ENCODE results near the gene YWHAG. TPM values are rescaled to one million over a fixed set of nuclear protein-coding genes. Genes with fewer than 3 reads are reported as not detected.

The YWHAG gene
- total and polyA plus RNA-seq, 2 experiments from 2014 or later, result 82.2 to 179 TPM

DNA sequence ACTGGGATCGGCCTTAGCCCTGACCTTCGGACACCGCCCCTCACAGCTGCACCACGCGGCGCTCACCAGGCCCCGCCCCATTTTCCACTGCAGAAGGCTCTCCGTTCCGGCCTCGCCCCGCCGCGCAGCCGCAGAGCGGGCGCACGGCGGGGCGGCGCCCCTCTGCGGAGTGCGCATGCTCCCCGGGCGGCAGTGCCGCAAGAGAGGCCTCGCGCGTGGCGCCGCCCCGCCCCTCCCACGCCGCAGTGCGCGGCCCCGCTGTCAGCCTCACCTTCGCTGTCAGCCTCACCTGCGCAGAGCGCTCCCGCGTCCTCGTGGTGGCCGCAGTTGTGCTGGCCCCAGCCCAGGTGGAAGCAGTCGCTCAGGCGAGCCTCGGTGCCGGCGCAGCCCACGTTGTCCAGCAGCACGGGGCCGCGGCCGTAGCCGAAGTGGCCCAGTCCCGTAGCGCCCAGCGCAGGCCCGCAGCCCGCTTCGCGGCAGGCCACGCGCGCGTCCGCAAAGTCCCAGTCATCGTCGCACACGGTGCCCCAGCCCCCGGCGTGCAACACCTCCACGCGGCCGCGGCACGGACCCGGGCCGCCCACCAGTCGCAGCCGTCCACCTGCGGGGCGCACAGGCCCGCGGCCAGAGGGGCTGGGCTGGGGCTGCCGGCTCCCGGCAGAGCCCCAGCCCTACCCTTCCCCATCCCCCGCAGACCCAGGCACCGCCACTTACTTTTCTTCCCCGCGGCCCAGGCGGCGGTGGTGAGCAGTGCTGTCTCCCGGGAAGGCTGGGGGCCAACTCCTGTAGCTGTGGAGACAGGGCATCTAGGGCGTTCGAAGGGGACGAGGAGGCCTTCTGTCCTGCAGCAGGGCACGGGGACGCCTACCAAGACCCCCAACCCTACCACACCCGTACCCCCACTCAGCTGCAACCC is 34.6 kb upstream of the YWHAG start:
- no peaks in the 10 kb centered on the region for H3K36me3 ChIP-seq (ENCODE audit: insufficient read depth)
- TF ChIP-seq, protein P1, sequence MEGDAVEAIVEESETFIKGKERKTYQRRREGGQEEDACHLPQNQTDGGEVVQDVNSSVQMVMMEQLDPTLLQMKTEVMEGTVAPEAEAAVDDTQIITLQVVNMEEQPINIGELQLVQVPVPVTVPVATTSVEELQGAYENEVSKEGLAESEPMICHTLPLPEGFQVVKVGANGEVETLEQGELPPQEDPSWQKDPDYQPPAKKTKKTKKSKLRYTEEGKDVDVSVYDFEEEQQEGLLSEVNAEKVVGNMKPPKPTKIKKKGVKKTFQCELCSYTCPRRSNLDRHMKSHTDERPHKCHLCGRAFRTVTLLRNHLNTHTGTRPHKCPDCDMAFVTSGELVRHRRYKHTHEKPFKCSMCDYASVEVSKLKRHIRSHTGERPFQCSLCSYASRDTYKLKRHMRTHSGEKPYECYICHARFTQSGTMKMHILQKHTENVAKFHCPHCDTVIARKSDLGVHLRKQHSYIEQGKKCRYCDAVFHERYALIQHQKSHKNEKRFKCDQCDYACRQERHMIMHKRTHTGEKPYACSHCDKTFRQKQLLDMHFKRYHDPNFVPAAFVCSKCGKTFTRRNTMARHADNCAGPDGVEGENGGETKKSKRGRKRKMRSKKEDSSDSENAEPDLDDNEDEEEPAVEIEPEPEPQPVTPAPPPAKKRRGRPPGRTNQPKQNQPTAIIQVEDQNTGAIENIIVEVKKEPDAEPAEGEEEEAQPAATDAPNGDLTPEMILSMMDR (conservative IDR thresholded peaks at IDR 0.05; ENCODE audit: low read depth in 2 of 2), result peak in 1 of 2 experiments; percentile 23; a peak in 1 of 4 replicates
- TF ChIP-seq POLR2AphosphoS5 (IDR thresholded peaks at IDR 0.05; ENCODE audit: low read depth) (peak; percentile 86), ZNF331 (CRISPR knock-in tag; IDR thresholded peaks at IDR 0.05; ENCODE audit: low read depth) (no peak)
- TF ChIP-seq, protein P2, sequence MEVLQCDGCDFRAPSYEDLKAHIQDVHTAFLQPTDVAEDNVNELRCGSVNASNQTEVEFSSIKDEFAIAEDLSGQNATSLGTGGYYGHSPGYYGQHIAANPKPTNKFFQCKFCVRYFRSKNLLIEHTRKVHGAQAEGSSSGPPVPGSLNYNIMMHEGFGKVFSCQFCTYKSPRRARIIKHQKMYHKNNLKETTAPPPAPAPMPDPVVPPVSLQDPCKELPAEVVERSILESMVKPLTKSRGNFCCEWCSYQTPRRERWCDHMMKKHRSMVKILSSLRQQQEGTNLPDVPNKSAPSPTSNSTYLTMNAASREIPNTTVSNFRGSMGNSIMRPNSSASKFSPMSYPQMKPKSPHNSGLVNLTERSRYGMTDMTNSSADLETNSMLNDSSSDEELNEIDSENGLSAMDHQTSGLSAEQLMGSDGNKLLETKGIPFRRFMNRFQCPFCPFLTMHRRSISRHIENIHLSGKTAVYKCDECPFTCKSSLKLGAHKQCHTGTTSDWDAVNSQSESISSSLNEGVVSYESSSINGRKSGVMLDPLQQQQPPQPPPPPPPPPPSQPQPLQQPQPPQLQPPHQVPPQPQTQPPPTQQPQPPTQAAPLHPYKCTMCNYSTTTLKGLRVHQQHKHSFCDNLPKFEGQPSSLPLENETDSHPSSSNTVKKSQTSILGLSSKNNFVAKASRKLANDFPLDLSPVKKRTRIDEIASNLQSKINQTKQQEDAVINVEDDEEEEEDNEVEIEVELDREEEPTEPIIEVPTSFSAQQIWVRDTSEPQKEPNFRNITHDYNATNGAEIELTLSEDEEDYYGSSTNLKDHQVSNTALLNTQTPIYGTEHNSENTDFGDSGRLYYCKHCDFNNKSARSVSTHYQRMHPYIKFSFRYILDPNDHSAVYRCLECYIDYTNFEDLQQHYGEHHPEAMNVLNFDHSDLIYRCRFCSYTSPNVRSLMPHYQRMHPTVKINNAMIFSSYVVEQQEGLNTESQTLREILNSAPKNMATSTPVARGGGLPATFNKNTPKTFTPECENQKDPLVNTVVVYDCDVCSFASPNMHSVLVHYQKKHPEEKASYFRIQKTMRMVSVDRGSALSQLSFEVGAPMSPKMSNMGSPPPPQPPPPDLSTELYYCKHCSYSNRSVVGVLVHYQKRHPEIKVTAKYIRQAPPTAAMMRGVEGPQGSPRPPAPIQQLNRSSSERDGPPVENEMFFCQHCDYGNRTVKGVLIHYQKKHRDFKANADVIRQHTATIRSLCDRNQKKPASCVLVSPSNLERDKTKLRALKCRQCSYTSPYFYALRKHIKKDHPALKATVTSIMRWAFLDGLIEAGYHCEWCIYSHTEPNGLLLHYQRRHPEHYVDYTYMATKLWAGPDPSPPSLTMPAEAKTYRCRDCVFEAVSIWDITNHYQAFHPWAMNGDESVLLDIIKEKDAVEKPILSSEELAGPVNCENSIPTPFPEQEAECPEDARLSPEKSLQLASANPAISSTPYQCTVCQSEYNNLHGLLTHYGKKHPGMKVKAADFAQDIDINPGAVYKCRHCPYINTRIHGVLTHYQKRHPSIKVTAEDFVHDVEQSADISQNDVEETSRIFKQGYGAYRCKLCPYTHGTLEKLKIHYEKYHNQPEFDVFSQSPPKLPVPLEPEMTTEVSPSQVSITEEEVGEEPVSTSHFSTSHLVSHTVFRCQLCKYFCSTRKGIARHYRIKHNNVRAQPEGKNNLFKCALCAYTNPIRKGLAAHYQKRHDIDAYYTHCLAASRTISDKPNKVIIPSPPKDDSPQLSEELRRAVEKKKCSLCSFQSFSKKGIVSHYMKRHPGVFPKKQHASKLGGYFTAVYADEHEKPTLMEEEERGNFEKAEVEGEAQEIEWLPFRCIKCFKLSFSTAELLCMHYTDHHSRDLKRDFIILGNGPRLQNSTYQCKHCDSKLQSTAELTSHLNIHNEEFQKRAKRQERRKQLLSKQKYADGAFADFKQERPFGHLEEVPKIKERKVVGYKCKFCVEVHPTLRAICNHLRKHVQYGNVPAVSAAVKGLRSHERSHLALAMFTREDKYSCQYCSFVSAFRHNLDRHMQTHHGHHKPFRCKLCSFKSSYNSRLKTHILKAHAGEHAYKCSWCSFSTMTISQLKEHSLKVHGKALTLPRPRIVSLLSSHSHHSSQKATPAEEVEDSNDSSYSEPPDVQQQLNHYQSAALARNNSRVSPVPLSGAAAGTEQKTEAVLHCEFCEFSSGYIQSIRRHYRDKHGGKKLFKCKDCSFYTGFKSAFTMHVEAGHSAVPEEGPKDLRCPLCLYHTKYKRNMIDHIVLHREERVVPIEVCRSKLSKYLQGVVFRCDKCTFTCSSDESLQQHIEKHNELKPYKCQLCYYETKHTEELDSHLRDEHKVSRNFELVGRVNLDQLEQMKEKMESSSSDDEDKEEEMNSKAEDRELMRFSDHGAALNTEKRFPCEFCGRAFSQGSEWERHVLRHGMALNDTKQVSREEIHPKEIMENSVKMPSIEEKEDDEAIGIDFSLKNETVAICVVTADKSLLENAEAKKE (CRISPR knock-in tag; IDR thresholded peaks at IDR 0.05), result no peak
- peaks cover 35% of the 10 kb centered on the region for H3K4me1 ChIP-seq (ENCODE audit: insufficient read depth)
- H3K9me3 Mint-ChIP-seq, result no peaks in the 10 kb centered on the region
- H3F3A ChIP-seq (replicated peaks; ENCODE audit: low read depth), result peaks cover 28% of the 10 kb centered on the region
- H3K27me3 Mint-ChIP-seq (ENCODE audit: insufficient read depth, low read depth, poor library complexity), result peaks cover 22% of the 10 kb centered on the region
- peaks cover 9% of the 10 kb centered on the region for H3K27me3 ChIP-seq (ENCODE audit: insufficient read depth)
- H2AFZ ChIP-seq, result peak overlapping the region; percentile 86
- peak overlapping the region; percentile 77 for H3K4me3 ChIP-seq
- peak overlapping the region; percentile 91 for H3K4me2 ChIP-seq
- no peaks in the 10 kb centered on the region for H3K79me2 ChIP-seq (replicated peaks; ENCODE audit: insufficient read depth)
- H3K4me1 Mint-ChIP-seq, result peaks cover 29% of the 10 kb centered on the region
- no peaks in the 10 kb centered on the region for H4K20me1 ChIP-seq (replicated peaks; ENCODE audit: insufficient read depth)
- H3K36me3 Mint-ChIP-seq (ENCODE audit: low read depth), result no peaks in the 10 kb centered on the region; the same call in 2 of the 3 replicates
- peak overlapping the region; percentile 85; the same call in 1 of the 2 replicates for H3K27ac Mint-ChIP-seq
- ATAC-seq (peak; percentile 66), DNase-seq (ENCODE audit: low spot score) (peak; percentile 97)
- peak overlapping the region; percentile 73 for H3K4me3 Mint-ChIP-seq
- no peak overlapping the region for H3K27ac ChIP-seq (ENCODE audit: low read depth)
- no peaks in the 10 kb centered on the region for H3K9me2 ChIP-seq (ENCODE audit: insufficient read depth)
